ENCODE results near the gene USP5.

DNA sequence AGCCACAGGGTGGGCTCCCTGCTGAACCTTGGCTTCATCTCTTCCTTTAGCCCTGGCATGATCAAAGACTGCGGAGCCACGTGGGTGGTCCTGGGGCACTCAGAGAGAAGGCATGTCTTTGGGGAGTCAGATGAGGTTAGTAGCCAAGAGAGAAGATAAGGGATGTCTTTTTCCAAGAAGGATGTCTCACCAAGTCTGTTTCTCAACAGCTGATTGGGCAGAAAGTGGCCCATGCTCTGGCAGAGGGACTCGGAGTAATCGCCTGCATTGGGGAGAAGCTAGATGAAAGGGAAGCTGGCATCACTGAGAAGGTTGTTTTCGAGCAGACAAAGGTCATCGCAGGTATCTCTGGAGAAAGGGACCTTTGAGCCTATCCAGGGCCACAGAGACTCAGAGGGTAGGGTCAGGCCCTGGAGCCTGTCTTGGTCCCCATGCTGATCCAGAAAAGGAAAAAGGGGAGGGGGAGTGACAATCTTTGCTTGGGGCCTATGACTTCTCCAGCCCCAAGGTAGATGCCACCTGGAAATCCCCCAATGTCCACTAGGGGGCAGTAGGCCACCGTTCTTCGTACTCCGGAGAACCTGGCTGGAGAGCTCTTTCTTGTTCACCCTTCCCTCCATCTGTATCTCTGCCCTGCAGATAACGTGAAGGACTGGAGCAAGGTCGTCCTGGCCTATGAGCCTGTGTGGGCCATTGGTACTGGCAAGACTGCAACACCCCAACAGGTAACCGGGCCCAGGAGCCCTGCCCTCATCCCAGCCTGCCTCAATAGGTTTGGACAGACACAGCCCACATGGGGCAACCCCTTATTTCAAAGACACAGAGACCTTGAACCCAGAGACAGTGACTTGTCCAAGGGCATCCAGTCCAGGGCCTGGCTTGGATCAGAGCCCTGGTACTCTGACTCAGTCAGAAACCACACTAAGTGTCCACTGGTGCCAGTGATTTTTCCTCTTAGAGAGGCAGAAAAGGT lies 17.4 kb downstream of the USP5 start:
- TF ChIP-seq CTCF (IDR thresholded peaks at IDR 0.05; ENCODE audit: control extremely low read depth in 1 of 3, insufficient read depth in 1 of 3, low read depth in 1 of 3, low read length in 3 of 3) (peak in 2 of 3 experiments; percentile 85 to 95; a peak in 3 of 4 replicates), SIX5 (IDR thresholded peaks at IDR 0.05; ENCODE audit: low read depth, low read length) (no peak), GABPA (IDR thresholded peaks at IDR 0.05; ENCODE audit: borderline replicate concordance, insufficient read depth, low read length) (no peak), CEBPB (IDR thresholded peaks at IDR 0.05; ENCODE audit: low read depth, low read length) (no peak), RBBP5 (IDR thresholded peaks at IDR 0.05; ENCODE audit: borderline replicate concordance, low read depth, low read length) (no peak), POLR2A (IDR thresholded peaks at IDR 0.05; ENCODE audit: control extremely low read depth in 1 of 2, low read depth in 2 of 2, low read length in 2 of 2) (peak in 1 of 2 experiments; percentile 65; a peak in 2 of 3 replicates), RAD21 (IDR thresholded peaks at IDR 0.05 in 1 of 2, conservative IDR thresholded peaks at IDR 0.05 in 1 of 2; ENCODE audit: low read depth in 2 of 2, low read length in 2 of 2) (peak; percentile 78 to 84), TAF1 (IDR thresholded peaks at IDR 0.05; ENCODE audit: low read depth, low read length) (no peak), EZH2 (IDR thresholded peaks at IDR 0.05; ENCODE audit: low read depth, low read length, severe bottlenecking) (no peak), SUZ12 (IDR thresholded peaks at IDR 0.05; ENCODE audit: low read length) (no peak), USF2 (IDR thresholded peaks at IDR 0.05; ENCODE audit: low read length) (no peak)

Measured in H1 (cell line).